ENCODE measurements around the gene LUZP1.

DNA sequence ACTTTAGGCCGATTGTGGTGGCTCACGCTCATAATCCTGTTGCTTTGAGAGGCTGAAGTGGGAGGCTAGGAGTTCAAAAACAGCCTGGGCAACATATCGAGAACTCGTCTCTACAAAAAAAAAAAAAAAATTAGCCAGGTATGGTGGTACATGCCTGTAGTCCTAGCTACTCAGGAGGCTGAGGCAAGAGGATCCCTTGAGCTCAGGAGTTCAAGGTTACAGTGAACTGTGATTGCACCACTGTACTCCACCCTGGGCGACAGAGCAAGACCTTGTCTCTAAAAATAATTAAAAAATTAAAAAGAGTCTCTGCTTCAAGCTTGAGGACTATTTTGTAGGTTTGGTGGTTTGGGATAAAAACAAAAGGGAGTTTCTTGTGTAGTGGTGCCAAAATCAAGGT is 128.1 kb downstream of the LUZP1 start:
- TF ChIP-seq EZH2 (IDR thresholded peaks at IDR 0.05; ENCODE audit: low read depth, unreplicated experiment) = no peak
- TF ChIP-seq CTCF (conservative IDR thresholded peaks at IDR 0.05; ENCODE audit: low read depth in 2 of 2) = no peak
- no peak for TF ChIP-seq EZH2phosphoT487 (IDR thresholded peaks at IDR 0.05; ENCODE audit: unreplicated experiment)
- TF ChIP-seq REST (IDR thresholded peaks at IDR 0.05; ENCODE audit: unreplicated experiment) = no peak
- no peak for TF ChIP-seq POLR2AphosphoS5 (IDR thresholded peaks at IDR 0.05; ENCODE audit: low read depth)
- TF ChIP-seq, protein P1, sequence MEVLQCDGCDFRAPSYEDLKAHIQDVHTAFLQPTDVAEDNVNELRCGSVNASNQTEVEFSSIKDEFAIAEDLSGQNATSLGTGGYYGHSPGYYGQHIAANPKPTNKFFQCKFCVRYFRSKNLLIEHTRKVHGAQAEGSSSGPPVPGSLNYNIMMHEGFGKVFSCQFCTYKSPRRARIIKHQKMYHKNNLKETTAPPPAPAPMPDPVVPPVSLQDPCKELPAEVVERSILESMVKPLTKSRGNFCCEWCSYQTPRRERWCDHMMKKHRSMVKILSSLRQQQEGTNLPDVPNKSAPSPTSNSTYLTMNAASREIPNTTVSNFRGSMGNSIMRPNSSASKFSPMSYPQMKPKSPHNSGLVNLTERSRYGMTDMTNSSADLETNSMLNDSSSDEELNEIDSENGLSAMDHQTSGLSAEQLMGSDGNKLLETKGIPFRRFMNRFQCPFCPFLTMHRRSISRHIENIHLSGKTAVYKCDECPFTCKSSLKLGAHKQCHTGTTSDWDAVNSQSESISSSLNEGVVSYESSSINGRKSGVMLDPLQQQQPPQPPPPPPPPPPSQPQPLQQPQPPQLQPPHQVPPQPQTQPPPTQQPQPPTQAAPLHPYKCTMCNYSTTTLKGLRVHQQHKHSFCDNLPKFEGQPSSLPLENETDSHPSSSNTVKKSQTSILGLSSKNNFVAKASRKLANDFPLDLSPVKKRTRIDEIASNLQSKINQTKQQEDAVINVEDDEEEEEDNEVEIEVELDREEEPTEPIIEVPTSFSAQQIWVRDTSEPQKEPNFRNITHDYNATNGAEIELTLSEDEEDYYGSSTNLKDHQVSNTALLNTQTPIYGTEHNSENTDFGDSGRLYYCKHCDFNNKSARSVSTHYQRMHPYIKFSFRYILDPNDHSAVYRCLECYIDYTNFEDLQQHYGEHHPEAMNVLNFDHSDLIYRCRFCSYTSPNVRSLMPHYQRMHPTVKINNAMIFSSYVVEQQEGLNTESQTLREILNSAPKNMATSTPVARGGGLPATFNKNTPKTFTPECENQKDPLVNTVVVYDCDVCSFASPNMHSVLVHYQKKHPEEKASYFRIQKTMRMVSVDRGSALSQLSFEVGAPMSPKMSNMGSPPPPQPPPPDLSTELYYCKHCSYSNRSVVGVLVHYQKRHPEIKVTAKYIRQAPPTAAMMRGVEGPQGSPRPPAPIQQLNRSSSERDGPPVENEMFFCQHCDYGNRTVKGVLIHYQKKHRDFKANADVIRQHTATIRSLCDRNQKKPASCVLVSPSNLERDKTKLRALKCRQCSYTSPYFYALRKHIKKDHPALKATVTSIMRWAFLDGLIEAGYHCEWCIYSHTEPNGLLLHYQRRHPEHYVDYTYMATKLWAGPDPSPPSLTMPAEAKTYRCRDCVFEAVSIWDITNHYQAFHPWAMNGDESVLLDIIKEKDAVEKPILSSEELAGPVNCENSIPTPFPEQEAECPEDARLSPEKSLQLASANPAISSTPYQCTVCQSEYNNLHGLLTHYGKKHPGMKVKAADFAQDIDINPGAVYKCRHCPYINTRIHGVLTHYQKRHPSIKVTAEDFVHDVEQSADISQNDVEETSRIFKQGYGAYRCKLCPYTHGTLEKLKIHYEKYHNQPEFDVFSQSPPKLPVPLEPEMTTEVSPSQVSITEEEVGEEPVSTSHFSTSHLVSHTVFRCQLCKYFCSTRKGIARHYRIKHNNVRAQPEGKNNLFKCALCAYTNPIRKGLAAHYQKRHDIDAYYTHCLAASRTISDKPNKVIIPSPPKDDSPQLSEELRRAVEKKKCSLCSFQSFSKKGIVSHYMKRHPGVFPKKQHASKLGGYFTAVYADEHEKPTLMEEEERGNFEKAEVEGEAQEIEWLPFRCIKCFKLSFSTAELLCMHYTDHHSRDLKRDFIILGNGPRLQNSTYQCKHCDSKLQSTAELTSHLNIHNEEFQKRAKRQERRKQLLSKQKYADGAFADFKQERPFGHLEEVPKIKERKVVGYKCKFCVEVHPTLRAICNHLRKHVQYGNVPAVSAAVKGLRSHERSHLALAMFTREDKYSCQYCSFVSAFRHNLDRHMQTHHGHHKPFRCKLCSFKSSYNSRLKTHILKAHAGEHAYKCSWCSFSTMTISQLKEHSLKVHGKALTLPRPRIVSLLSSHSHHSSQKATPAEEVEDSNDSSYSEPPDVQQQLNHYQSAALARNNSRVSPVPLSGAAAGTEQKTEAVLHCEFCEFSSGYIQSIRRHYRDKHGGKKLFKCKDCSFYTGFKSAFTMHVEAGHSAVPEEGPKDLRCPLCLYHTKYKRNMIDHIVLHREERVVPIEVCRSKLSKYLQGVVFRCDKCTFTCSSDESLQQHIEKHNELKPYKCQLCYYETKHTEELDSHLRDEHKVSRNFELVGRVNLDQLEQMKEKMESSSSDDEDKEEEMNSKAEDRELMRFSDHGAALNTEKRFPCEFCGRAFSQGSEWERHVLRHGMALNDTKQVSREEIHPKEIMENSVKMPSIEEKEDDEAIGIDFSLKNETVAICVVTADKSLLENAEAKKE (CRISPR knock-in tag; IDR thresholded peaks at IDR 0.05) = no peak
- TF ChIP-seq NANOG (IDR thresholded peaks at IDR 0.05; ENCODE audit: borderline replicate concordance) = no peak
- TF ChIP-seq ZNF114 (CRISPR knock-in tag; IDR thresholded peaks at IDR 0.05) = no peak

Measured in GM23338 (cell line).